Mucosa of rectum (tissue), 2 donors: Measurements from ENCODE around the gene PDCD2L.
A peak's percentile ranks its signal among the peaks of the same experiment; 100 is the strongest.

Experiments used
- H3K27ac ChIP-seq, 2 donors: one replicate each; pipeline ENCODE4 v1.7.0; 2013; ENCODE audit warnings: inconsistent platforms in 2 of 2, low read depth in 2 of 2, low read length in 2 of 2
- H3K27me3 ChIP-seq, 2 donors: one replicate each; pipeline ENCODE4 v1.7.0; 2013; ENCODE audit warnings: low read length in 2 of 2; ENCODE audit not compliant: control insufficient read depth in 2 of 2, insufficient read depth in 2 of 2
- H3K36me3 ChIP-seq, 2 donors: one replicate each; pipeline ENCODE4 v1.7.0; 2013; ENCODE audit warnings: low read length in 2 of 2; ENCODE audit not compliant: control insufficient read depth in 2 of 2, insufficient read depth in 2 of 2
- H3K4me1 ChIP-seq, 2 donors: one replicate each; pipeline ENCODE4 v1.7.0; 2013; ENCODE audit warnings: low read length in 2 of 2, mild to moderate bottlenecking in 1 of 2; ENCODE audit not compliant: control insufficient read depth in 2 of 2, insufficient read depth in 2 of 2
- H3K4me3 ChIP-seq, 2 donors: one replicate each; pipeline ENCODE4 v1.7.0; 2013; ENCODE audit warnings: low read length in 2 of 2
- H3K9ac ChIP-seq, 2 donors: one replicate each; pipeline ENCODE4 v1.7.0; 2013; ENCODE audit warnings: low read length in 2 of 2, low read depth in 1 of 2, mild to moderate bottlenecking in 1 of 2
- H3K9me3 ChIP-seq, 2 donors: one replicate each; pipeline ENCODE4 v1.7.0; 2013; ENCODE audit warnings: low read length in 2 of 2; ENCODE audit not compliant: control insufficient read depth in 2 of 2
- donor health status: healthy.
- donor health status: Normal muscosa, but diverticular disease.

PDCD2L gene

DNA sequence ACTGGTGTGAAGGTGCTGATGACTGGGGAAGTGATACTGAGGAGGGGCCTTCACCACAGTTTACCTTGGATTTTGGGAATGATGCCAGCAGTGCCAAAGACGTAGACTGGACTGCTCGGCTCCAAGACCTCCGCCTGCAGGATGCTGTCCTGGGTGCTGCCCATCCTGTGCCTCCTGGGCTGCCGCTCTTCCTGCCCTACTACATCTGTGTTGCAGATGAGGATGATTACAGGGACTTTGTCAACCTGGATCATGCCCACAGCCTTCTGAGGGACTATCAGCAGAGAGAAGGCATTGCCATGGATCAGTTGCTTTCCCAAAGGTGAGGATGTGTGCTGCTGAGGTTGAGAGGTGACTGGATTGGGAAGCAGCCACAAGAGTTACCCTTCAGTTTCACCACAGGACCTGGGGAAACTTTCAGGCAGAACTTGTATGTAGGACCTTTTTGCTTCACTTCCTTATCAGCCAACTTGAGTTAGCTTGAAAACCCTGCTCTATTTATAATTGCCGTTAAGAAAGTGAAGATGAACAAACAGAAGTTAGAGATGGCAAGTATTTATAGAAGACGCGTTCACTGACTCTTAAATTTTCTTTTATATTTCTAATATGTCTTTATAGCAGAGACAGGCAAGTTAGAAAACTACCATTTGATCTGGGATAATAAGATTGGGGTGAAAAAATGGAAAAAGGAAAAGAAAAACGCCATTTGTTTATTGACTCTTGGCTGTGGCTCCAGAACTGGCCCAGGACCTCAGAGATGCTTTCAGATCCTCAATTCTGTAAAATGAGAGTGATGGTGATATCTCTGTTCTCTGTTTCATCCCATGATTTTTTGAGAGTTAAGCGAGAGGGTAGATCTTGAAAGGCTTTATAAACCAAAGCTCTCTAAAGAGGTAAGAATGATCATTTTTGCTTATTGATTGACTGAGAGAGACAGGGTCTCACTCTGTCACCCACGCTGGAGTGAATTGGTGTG, 5.3 kb downstream of the PDCD2L start:
- peaks cover 4 to 16% of the 10 kb centered on the region in 2 donors for H3K36me3 ChIP-seq

DNA sequence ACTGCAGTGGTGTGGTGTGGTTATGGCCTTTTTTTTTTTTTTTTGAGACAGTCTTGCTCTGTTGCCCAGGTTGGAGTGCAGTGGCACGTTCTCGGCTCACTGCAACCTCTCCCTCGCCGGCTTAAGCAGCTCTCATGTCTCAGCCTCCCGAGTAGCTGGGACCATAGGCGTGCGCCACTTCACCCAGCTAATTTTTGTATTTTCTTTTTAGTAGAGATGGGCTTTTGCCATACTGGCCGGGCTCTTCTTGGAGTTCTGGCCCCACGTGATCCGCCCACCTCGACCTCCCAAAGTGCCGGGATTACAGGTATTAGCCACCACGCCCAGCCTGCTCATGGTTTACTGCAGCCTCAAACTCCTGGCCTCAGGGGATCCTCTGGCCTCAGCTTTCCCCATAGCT, 7.0 kb downstream of the PDCD2L start:
- Histone ChIP-seq H3K4me3 (no peak overlapping the region), H3K27ac (no peak overlapping the region), H3K4me1 (no peaks in the 10 kb centered on the region), H3K36me3 (peaks cover 6 to 26% of the 10 kb centered on the region in 2 donors), H3K9me3 (no peaks in the 10 kb centered on the region), H3K9ac (no peak overlapping the region), H3K27me3 (no peaks in the 10 kb centered on the region)

More for the DNA sequence above, 5.3 kb downstream of the PDCD2L start:
- Histone ChIP-seq H3K4me3 (no peak overlapping the region), H3K27ac (no peak overlapping the region), H3K4me1 (peaks cover 0 to 5% of the 10 kb centered on the region in 2 donors), H3K27me3 (no peaks in the 10 kb centered on the region), H3K9ac (peak overlapping the region in 1 of 2 donors; percentile 42), H3K9me3 (no peaks in the 10 kb centered on the region)

DNA sequence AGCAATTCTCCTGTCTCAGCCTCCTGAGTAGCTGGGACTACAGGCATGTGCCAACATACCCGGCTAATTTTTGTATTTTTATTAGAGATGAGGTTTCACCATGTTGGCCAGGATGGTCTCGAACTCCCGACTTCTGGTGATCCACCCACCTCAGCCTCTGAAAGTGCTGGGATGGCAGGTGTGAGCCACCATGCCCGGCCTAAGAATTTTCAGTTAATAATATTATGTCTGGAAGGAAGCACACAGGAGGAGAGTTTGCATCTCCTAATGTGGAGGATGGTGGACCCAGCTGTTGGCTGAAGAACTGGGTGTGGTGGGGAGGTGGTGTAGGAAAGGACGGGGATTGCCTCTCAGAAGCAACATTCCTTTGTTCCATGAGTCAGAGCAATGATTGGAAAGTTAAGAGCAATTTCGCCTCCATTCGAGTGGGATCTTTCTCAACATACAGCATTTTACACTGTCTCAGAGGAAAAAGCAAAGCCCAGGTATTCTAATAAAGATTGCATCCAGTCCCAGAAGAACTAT, 11.9 kb downstream of the PDCD2L start:
- H3K4me1 ChIP-seq = no peaks in the 10 kb centered on the region
- no peak overlapping the region for H3K27ac ChIP-seq
- H3K4me3 ChIP-seq = no peak overlapping the region
- no peaks in the 10 kb centered on the region for H3K27me3 ChIP-seq
- H3K36me3 ChIP-seq = peaks cover 2 to 19% of the 10 kb centered on the region in 2 donors
- H3K9me3 ChIP-seq = no peaks in the 10 kb centered on the region
- H3K9ac ChIP-seq = no peak overlapping the region

DNA sequence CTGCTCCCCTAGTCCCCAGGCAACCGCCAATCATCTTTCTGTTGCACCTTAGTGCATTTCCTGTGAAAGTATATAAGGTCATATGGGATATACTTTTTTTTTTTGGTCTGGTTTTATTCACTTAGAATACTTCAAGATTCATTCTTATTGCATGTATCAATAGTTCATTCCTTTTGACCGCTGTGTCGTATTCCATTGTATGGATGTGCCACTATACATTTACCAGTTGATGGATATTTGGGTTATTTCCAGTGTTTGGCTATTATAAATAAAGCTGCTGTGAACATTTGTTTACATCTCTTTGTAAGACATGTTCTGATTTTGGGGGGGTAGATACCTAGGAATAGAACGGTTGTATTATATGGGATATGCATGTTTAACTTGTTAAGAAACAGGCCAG, 14.1 kb downstream of the PDCD2L start:
- H3K4me1 ChIP-seq = no peaks in the 10 kb centered on the region
- H3K9me3 ChIP-seq = no peaks in the 10 kb centered on the region
- H3K9ac ChIP-seq = no peak overlapping the region
- no peak overlapping the region for H3K4me3 ChIP-seq
- H3K36me3 ChIP-seq = peaks cover 2 to 19% of the 10 kb centered on the region in 2 donors
- H3K27me3 ChIP-seq = no peaks in the 10 kb centered on the region
- no peak overlapping the region for H3K27ac ChIP-seq

DNA sequence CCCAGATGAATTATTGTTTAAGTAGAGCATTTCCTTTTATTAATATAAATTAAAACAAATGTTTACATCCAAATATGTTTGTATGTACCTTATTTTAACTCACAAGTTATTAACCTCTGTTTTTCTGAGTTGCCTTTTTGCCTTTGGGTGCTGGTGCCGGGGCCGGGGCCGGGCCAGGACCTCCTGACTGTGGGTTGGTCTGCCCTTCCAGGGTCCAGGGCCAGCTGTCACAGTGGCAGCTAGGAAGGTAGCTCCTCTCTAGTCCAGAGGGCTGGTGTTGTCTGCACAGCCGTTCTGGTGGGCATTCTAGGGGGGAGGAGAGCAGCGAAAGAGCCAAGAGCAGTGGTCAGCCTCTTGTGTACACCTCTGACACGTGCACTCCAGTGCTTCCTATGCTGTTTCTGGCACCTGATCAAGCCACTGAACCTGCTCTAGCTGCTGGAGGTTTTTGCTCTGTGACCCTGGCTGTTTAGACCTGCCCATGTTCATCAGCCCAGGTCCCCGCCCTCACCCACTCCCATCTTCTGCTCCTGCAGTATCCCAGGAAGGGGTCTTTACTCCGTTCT, 22.0 kb downstream of the PDCD2L start:
- H3K4me1 ChIP-seq = peaks cover 4 to 5% of the 10 kb centered on the region in 2 donors
- H3K36me3 ChIP-seq = peaks cover 0 to 8% of the 10 kb centered on the region in 2 donors
- no peaks in the 10 kb centered on the region for H3K9me3 ChIP-seq
- H3K27ac ChIP-seq = no peak overlapping the region
- H3K4me3 ChIP-seq = no peak overlapping the region
- no peak overlapping the region for H3K9ac ChIP-seq
- H3K27me3 ChIP-seq = no peaks in the 10 kb centered on the region

DNA sequence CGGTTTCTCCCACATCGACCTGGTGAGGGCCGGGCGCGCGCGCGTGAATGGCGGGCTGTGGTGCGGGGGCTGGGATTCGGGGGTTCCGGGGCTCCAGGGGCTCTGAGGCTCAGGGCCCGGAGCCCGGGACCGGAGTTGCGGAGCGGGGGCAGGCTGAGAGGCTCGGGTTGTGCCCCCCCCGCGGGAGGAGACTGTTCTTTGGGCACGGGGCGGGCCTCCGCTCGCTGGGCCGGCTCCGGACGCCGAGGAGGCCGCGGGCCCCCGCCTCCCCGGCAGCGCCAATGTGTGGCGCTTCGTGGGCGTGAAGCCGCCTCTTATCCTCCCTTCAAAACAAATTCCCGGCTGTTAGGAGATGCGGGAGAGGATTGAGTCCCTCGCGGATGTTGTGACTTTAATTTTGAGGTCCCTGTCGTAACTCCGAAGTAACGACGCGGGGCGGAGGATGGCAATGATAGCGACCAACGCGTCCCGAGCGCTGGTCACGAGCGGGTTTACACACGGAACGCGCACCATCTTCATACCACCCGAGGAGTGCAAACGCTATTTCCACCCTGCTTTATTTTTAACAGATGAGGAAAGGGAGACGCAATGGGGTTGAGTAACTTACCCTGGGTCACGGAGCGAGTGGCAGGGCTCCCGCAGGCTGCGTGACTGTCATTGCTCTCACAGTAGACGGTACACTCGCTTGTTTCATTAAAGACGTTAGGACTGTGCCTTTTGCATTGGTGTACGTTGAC, 24.5 kb downstream of the PDCD2L start:
- Histone ChIP-seq H3K4me3 (peak overlapping the region; percentile 86 to 95), H3K9me3 (no peaks in the 10 kb centered on the region), H3K4me1 (peaks cover 4 to 5% of the 10 kb centered on the region in 2 donors), H3K36me3 (peaks cover 0 to 12% of the 10 kb centered on the region in 2 donors), H3K27me3 (no peaks in the 10 kb centered on the region), H3K27ac (peak overlapping the region; percentile 74 to 77), H3K9ac (peak overlapping the region; percentile 69 to 84)

DNA sequence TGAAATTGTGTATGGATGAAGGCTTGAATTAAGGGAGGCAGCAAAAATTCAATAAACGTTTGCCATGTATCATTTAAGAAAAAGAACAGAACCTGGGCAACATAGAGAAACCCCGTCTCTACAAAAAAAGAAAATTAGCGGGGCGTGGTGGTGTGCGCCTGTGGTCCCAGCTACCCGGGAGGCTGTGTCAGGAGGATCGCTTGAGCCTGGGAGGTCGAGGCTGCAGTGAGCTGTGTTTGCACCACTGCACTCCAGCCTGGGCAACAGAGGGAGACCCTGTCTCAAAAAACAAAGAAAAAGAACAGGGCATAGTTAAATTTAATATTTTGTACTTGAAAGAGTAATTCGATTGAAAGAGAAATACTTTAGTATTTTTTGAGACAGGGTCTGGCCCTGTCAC, 25.4 kb downstream of the PDCD2L start:
- Histone ChIP-seq H3K9ac (peak overlapping the region in 1 of 2 donors; percentile 69), H3K9me3 (no peaks in the 10 kb centered on the region), H3K27ac (no peak overlapping the region), H3K4me3 (peak overlapping the region; percentile 86 to 95), H3K36me3 (peaks cover 0 to 20% of the 10 kb centered on the region in 2 donors), H3K27me3 (no peaks in the 10 kb centered on the region), H3K4me1 (peaks cover 4 to 5% of the 10 kb centered on the region in 2 donors)

DNA sequence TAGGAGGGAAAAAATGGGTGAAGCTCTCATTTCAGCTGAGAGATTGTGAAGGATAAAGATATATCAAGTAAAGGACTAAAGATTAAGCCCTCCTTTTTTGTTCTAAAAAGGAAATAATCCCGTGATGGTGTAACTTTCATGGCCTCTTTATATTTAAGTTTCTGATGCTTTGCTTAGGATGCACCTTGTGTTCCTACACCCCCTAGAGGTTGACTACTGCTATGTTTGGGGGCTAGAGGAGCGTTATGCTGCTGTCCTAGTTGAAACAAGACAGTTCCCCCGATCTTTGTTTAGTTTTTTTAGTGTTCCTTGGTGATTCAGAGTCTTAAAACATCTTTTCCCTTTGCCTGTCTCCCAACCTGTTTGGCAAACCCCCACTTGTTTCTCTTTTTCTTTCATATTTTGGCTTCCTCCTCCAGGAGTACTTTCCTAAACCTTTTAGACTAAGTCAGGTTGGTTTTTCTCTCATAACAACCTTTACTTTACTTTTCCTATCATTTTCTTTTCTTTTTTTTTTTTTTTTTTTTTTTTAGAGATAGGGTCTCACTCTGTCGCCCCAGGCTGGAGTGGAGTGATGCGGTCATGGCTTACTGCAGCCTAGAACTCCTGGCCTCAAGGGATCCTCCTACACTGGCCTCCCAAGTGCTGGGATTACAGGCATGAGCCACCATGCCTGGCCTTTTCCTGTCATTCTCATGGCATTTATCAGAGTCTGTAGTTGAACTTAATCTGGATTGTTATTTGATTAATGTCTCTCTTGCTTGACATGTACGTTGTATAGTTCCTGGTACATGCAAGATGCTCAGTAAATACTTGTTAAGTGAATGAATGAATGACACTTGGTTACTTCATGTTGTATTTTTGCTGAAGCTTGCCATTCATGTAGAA, 26.8 kb downstream of the PDCD2L start:
- peaks cover 4 to 28% of the 10 kb centered on the region in 2 donors for H3K36me3 ChIP-seq
- no peak overlapping the region for H3K9ac ChIP-seq

DNA sequence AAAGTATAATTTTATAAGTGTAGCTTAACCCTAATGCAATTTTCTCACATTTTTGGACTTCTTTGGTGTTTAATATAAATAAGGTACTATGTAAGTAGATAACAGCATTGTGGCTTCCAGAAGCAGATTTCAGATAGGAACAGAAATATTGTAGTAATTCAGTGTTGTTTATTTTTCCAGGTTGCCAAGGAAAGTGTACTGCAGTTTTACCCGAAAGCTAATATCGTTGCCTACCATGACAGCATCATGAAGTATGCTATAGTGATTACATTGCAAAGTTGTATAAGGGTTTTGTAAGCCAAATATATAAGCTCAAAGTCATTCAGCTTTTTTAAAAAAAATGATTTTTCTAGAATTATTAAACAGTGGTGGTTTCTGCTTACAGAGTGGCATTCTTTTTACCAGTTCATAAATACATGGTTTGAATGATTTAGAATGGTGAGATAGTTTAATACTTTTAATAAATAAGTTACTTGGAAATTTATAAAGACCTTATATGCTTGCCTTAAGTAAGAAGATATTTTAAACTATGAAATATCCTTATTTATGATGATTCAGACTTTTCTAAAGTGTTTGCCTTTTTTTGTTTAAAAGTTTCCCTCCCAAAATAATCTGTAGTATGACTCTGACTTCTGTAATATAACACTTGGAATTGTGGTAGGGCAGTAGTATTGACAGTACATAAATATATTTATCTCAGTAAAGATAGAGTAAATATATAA, 27.6 kb downstream of the PDCD2L start:
- Histone ChIP-seq H3K27me3 (no peaks in the 10 kb centered on the region), H3K9ac (no peak overlapping the region), H3K27ac (no peak overlapping the region), H3K36me3 (peaks cover 11 to 29% of the 10 kb centered on the region in 2 donors), H3K4me1 (peaks cover 4 to 5% of the 10 kb centered on the region in 2 donors), H3K9me3 (no peaks in the 10 kb centered on the region), H3K4me3 (no peak overlapping the region)

More for the DNA sequence above, 26.8 kb downstream of the PDCD2L start:
- Histone ChIP-seq H3K27ac (no peak overlapping the region), H3K9me3 (no peaks in the 10 kb centered on the region), H3K4me1 (peaks cover 4 to 5% of the 10 kb centered on the region in 2 donors), H3K27me3 (no peaks in the 10 kb centered on the region), H3K4me3 (no peak overlapping the region)
